PFSK-1 (cell line): ENCODE results near the gene TMEM184A.

Source experiments
- FOXP2 ChIP-seq: optimal IDR thresholded peaks from 2 replicates; pipeline ENCODE3; 2011; ENCODE audit warnings: borderline replicate concordance, control low read depth, inconsistent platforms; ENCODE audit not compliant: insufficient read depth; ENCODE audit errors: extremely low read length, extremely low read depth
- POLR2AphosphoS5 ChIP-seq: IDR thresholded peaks from 2 replicates; pipeline ENCODE4 v1.6.1; 2012; ENCODE audit warnings: low read depth, mild to moderate bottlenecking, control low read depth, low read length, moderate library complexity
- SIN3A ChIP-seq: IDR thresholded peaks from 2 replicates; pipeline ENCODE4 v1.6.1; 2012; ENCODE audit warnings: mild to moderate bottlenecking, low read length, moderate library complexity, borderline replicate concordance; ENCODE audit not compliant: insufficient read depth
- TAF1 ChIP-seq: IDR thresholded peaks from 2 replicates; pipeline ENCODE4 v1.6.1; 2012; ENCODE audit warnings: low read length, control low read depth, borderline replicate concordance; ENCODE audit not compliant: insufficient read depth
- TF ChIP-seq, protein P1 (sequence below), 2 experiments: IDR thresholded peaks; 2 replicates each; pipeline versions ENCODE4 v1.6.1 to v1.8.0; 2011 to 2012; ENCODE audit warnings: low read depth in 2 of 2, low read length in 2 of 2, control low read depth in 1 of 2, inconsistent platforms in 1 of 2, mild to moderate bottlenecking in 1 of 2, moderate library complexity in 1 of 2; ENCODE audit not compliant: insufficient read depth in 1 of 2

TMEM184A gene

DNA sequence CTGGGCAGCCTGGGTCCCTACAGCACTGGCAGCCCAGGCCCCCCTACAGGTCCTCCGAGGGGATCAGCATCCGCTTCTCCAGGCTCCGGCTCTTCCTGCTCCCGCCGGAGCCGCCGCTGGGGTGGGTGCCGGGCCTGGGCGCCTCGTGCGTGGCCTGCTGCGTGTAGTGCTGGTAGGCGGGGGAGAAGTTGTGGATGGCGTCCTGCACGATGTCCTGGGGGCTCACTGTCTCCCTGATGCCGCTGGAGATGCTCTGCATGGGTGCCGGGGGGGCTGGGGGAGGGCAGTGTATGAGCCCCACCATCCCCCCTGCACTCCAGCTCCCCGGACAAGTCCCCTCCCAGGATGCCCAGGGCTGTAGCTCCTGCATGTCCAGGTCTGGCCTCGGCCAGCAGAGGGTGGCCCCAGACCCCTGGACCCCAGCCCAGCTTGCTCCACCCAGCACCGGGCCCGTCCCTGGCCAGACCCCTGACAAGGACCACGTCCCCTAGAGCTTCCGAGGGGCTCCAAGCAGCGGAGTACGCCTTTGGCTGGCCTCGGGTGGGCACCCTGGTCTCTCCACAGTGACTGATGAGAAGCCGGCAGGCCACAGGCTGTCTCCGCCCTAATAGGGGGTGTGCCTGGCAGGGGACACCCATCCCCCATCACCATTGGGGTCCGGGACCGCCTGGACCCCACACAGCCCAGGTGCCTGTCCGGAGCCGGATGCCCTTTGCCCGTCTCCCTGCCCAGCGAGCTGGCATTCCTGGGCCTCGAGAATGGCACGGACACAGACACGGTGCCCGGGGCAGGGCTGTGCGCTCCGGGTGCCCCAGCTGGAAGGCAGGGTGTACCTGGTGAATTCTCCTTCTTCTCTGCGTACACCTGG is 8.9 kb downstream of the TMEM184A start:
- TF ChIP-seq TAF1 (no peak), POLR2AphosphoS5 (no peak), SIN3A (no peak), FOXP2 (no peak)
- TF ChIP-seq, protein P1, sequence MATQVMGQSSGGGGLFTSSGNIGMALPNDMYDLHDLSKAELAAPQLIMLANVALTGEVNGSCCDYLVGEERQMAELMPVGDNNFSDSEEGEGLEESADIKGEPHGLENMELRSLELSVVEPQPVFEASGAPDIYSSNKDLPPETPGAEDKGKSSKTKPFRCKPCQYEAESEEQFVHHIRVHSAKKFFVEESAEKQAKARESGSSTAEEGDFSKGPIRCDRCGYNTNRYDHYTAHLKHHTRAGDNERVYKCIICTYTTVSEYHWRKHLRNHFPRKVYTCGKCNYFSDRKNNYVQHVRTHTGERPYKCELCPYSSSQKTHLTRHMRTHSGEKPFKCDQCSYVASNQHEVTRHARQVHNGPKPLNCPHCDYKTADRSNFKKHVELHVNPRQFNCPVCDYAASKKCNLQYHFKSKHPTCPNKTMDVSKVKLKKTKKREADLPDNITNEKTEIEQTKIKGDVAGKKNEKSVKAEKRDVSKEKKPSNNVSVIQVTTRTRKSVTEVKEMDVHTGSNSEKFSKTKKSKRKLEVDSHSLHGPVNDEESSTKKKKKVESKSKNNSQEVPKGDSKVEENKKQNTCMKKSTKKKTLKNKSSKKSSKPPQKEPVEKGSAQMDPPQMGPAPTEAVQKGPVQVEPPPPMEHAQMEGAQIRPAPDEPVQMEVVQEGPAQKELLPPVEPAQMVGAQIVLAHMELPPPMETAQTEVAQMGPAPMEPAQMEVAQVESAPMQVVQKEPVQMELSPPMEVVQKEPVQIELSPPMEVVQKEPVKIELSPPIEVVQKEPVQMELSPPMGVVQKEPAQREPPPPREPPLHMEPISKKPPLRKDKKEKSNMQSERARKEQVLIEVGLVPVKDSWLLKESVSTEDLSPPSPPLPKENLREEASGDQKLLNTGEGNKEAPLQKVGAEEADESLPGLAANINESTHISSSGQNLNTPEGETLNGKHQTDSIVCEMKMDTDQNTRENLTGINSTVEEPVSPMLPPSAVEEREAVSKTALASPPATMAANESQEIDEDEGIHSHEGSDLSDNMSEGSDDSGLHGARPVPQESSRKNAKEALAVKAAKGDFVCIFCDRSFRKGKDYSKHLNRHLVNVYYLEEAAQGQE (IDR thresholded peaks at IDR 0.05; ENCODE audit: insufficient read depth in 1 of 2, low read depth in 2 of 2, low read length in 2 of 2), result no peak

DNA sequence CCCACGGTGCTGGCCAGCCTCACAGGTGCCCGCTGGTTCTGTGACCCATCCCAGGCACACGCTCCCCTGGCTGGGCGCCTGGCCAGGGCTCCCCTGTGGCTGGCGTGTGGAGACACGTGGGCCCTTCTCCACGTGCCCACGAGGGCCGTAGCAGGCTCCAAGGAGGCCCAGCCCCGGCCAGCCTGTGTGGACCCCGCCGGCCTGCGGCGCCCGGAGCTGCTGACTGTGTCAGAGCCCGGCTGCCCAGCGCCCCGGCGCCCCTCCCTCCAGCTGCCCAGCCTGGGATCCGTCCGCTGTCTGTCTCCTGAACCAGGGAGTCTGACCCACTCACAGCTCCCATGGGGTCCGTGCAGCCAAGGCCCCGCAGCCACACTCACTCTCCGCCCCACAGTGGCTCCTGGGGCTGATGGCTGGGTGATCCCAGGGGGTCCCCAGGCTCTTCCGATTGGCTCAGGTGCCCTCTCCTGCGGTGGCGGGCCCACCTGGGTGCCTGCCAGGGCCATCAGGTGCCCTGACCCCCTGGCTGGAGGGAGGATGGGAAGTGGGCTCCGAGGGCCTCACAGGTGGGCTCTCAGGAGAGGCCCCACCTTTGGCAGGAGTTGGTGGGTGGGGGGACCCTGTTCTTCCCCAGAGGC is 9.6 kb downstream of the TMEM184A start:
- TF ChIP-seq SIN3A (no peak), TAF1 (no peak), POLR2AphosphoS5 (no peak), FOXP2 (no peak)
- TF ChIP-seq, protein P1 (IDR thresholded peaks at IDR 0.05; ENCODE audit: insufficient read depth in 1 of 2, low read depth in 2 of 2, low read length in 2 of 2), result no peak

DNA sequence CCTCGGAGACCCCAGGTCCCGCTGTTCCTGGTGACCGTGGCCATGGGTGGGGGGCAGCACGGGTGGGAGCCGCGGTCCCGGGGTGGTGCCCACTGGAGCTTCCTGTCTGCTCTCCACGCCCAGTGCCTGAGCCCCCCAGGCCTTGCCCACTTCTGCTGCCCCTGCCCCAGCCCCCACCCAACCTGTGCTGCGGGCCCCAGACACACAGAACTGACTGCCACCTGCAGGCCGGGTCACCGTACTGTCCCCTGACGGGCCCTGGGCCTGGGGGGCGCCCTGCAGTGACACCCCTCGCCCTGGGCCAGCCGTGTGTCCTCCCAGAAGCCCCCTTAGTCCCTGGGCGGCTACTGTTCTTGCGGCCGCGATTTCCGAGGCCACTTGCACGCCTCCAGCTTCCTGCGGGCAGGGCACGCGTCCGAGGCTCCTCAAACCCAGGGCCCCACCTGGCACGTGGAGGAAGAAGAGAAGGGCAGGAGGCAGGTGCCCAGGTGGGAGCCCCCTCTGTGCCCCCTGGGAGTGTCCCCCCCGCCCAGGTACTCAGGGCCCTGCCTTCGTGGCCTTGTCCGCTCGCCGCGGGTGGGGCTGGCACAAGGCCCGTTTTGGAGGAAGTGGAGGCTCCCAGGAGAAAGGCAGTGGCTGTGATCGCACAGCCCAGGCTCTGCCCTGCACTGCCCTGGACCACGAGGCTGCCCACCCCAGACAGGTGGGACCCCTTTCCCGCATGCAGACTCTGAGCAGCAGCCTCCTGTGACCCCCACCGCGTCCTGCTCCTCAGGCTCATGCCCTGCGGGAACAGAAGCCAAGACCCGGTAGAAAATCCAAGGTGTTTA is 10.4 kb downstream of the TMEM184A start:
- TF ChIP-seq POLR2AphosphoS5 (no peak), FOXP2 (no peak), TAF1 (no peak), SIN3A (no peak)
- TF ChIP-seq, protein P1 (IDR thresholded peaks at IDR 0.05; ENCODE audit: insufficient read depth in 1 of 2, low read depth in 2 of 2, low read length in 2 of 2), result no peak

DNA sequence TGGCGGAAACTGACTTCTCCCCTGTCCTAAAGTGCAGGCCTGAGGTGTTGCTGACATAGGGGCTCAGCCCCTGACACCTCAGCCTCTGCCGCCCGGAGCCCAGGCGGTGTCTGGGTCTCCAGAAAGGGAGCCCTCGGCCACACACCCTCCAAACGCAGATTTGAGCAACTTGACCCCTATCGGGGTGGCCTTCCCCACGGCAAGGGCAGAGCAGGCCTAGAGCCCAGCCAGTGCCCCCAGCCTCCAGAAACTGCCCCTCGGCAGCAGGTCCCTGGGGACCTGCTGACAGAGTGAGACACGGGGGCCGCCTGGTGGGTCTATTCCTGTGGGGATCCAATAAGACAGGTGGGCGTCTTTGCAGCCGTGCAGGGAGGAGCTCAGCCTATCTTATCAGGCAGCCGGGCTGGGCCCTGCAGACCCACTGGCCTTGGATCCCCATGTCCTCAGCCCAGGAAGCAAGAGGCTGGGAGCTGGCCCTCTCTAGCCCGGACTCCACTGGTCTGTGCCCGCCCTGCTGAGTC is 11.0 kb downstream of the TMEM184A start:
- no peak for TF ChIP-seq POLR2AphosphoS5
- TF ChIP-seq TAF1, result no peak
- no peak for TF ChIP-seq FOXP2
- no peak for TF ChIP-seq SIN3A
- TF ChIP-seq, protein P1 (IDR thresholded peaks at IDR 0.05; ENCODE audit: insufficient read depth in 1 of 2, low read depth in 2 of 2, low read length in 2 of 2), result no peak
